HK-2 (cell line): ENCODE results near the gene RIPPLY3.
"Not testable (repeated sequence)": the region's sequence is repeated elsewhere in the genome, so short reads cannot be mapped to it uniquely, and the experiment has no call there.

Source experiments
- DNase-seq: peaks from one replicate; pipeline ENCODE4 v3.0.0-alpha.2; 2018; ENCODE audit not compliant: unreplicated experiment

The RIPPLY3 gene

DNA sequence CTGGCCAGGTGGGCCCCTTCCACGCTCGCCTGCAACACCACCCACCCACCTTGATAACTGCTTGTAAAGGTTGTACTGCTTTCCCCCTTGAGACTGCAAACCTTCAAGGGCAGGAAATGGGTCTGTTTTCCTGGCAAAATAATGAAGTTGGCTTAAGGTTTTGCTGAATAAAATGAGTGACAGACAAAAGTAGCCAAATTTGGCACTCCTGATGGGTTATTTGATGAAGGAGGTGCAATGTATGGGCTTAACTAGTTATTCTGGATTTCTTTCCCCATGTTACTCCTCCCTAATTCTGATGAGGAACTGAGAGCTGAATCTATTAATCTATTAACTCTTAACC lies 25.5 kb upstream of the RIPPLY3 start:
- DNase-seq, result no peak

DNA sequence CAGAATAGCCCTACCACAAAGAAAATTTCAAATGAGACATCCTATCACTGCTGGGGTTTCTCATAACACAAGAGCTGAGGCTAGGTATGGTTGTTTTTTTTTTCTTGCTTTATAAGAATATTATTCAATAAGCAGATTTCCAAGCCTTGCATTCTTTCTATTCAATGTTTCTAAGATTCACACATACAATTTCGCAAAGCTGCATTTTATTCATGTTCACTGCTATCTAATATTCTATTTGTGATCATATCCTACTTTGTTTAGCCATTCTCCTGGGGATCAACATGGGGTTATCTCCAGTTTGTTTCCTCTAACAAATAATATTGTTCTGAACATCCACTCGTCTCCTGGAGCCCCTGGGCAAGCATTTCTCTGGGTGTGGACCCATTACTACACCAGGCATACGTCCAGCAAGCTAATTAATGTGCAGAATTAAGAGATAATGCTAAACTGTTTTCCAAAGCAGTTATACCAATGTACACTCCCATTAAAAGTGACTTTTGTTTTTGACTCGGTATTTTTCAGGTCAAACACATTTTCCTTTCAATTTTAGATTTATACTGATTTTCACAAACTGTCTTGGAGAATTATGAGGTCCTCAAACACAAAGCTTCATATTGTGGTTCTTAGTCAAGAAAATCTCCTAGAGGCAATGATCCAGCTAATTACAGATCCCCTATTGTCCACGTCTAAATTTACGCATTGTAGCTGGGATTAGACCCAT lies 24.4 kb upstream of the RIPPLY3 start:
- DNase-seq, result no peak

DNA sequence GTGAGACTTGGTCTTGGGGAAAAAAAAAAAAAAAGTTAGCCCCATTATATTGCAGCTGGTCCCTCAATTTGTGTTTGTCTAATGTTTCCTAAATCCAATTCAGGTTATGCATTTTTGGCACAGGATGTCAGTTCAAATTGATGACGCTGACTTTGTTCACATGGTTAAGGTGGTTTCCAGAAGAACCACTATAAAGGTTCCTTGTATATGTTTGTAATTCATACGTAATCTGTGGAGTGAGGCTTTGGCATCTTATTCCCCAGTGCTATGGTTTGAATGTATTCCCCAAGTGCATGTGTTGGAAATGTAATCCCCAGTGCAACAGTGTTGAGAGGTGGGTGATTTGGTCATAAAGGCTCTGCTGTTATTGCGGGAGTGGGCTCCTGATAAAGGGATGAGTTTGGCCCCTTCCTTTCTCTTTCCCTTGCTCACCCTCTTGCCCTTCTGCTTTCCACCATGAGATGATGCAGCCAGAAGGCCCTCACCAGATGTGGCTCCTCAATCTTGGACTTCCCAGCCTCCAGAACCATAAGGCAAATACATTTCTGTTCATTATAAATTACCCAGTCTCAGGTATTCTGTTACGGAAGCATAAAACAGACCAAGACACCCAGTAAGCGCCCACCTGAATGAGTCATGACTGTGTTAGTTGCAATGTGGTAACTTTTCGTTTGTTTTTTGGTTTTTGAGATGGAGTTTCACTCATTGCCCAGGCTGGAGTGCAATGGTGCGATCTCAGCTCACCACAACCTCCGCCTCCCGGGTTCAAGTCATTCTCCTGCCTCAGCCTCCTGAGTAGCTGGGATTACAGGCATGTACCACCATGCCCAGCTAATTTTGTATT lies 20.5 kb upstream of the RIPPLY3 start:
- no peak for DNase-seq

DNA sequence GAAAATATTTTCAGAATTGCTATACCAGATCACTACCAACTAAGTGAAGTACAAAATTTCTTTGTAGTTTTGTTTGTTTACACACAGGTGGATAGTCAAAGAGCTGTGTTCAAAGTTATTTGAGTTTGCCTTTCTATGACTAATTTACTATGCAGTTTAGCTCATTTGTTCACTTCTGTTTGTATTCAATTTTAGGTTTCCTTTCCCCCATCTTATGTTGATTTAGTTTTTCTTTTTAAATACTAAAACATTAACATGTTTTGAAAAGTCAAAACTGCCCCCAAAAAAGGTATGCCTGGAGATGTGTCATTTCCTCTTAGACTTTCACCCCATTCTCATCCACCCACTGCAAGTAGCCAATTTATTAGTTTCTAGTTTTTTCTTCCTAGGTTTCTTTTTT lies 18.7 kb upstream of the RIPPLY3 start:
- DNase-seq, result no peak

DNA sequence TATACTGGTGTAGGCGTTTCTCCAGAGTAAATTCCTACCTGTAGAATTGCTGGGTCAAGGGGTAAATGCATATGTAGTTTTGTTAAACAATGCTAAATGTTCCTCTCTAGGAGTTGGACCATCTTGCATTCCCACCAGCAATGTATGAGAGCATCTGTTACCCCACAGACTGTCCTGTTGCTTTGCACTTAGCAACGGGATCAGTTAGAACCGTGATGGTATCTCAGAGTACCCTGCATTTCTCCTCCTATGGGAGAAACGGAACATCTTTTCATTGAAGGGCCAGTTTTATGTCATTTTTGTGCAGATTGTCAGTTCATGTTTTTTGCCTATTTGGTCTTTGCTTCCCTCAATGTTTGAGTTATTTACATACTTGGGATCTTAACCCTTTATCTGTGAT lies 18.0 kb upstream of the RIPPLY3 start:
- DNase-seq, result no peak

DNA sequence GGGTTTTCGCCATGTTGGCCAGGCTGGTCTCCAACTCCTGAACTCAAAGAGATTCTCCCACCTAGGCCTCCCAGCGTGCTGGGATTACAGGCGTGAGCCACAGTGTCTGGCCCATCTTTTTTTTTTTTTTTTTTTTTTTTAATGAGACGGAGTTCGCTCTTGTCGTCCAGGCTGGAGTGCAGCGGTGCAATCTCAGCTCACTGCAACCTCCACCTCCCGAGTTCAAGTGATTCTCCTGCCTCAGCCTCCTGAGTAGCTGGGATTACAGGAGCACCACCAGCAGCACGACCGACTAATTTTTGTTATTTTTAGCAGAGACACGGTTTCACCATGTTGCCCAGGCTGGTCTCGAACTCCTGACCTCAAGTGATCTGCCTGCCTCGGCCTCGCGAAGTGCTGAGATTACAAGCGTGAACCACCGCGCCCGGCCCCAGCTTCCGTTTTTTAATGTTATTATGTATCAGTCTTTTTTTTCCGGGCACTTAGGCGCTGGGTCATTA lies 17.3 kb upstream of the RIPPLY3 start:
- not testable (repeated sequence) for DNase-seq

DNA sequence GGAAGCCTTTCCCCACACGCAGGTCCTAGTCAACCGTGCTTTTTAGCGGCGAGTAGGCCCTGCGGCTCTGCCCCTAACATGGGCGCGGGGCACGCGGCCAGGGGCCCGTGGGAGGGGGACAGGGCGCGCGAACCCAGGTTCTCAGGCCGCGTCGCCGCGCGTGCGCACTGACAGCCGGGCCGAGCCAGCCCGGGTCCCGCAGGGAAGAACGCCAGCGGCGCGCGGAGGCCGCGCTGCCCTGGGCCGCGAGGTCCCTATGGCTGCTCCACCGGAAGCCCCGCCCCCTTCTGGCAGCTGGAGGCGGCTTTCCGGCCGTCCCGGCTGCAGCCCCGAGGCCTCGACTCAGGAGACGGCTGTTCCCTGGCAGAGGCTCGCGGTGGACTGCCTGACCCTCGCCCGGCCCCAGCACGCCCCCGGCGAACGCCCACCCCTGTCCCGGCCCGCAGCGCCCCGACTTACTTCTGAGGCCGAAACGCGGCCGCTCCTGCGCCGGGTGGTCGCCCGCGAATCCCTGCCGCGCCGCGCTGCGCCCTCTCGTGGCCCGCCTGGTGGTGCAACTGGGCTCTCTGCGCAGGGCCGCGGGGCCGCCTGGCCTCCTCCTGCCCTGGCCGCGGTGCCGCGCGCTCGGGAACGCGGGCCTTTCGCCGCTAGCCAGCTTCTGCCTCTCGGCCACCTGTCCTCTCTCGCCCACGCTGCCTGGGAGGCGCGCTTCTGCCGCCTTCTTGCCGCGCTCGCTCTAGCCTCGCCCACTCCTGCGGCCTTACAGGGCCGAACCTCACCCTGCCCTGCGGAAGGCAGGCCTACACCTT lies 16.6 kb upstream of the RIPPLY3 start:
- peak; percentile 88 for DNase-seq

DNA sequence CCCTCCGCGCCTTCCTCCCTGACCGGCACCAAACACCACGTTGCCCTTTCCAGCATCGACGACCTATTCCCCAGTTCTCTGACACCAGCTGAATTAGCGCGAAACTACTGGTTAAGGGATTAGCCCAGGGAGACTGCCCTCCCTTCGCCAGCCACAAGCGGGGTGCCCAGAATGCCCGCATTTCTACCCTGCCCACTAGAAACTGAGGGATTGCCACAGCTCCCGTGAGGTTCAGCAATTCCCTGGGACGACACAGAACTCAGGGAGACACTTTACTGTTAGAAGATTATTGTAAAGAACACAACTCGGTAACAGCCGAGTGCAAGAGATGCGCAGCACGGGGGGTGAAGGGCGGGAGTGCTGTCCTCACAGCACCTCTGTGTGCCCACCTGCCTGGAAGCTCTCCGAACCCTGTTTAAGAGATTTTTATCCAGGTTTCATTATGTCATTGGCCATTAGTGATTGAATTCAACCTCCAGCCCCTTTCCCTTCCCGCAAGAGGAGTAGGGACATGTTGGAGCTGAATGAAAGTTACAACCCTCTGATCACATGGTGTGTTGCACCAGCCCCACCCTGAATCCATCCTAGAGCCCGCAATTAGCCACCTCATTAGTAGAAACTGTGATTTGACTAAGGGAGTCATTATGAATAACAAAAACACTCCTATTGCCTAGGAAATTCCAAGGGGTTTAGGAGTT lies 15.8 kb upstream of the RIPPLY3 start:
- no peak for DNase-seq

DNA sequence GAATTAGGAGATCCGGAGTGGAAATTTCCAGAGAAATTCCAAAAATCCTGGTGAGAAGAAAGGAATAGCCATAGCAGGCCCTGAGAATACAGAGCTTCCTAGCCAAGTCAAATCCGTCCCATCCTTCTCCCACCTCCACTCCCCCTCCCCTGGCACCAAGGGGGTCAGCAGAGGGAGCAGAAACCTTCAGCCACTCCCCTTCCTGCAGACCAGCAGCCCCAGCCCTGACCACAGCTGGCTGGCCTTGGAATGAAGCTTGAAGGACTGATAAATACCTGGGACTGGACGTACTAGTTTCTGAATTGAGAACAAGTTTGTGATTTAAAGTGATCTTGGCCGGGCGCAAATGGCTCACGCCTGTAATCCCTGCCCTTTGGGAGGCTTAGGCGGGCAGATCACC lies 13.8 kb upstream of the RIPPLY3 start:
- DNase-seq, result no peak

DNA sequence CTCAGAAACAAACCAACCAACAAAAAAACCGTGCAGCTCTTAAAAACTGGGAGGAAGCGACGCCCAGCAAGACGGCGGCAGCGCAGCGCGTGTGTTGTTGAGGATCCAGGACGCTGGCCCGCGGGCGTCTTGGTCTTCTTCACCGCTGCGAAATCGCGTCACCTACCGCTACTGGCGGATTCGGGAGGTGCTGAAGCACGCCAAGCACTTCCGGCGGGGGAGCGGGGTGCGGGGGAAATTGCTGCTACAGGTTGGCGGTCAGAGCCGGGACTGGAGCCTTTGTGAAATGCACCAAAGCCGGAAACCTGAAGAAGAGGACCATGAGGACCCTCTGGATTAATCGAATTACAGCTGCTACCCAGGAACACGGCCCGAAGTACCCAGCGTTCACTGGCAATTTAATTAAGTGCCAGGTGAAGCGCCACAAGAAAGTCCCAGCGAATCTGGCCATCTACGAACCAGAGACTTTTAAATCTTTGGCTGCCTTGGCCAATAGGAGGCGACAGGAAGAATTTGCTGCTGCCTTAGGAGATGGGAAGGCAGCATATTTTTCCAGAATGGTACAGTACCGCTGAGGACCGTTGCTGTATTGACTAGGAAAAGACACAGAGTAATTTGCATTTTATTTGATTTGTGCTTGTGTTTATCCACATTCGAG lies 11.9 kb upstream of the RIPPLY3 start:
- DNase-seq, result no peak

DNA sequence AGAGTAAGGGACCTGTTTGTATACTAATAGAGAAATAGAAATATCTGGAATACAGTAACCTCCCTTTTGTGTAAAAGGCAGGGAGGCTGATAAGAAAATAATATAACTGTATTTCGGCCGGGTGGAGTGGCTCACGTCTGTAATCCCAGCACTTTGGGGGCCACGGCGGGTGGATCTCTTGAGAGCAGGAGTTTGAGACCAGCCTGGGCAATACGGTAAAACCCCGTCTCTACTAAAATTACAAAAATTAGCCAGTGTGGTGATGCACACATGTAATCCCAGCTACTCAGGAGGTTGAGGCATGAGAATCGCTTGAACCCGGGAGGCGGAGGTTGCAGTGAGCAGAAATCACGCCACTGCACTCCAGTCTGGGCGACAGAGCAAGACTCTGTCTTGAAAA lies 11.2 kb upstream of the RIPPLY3 start:
- not testable (repeated sequence) for DNase-seq

DNA sequence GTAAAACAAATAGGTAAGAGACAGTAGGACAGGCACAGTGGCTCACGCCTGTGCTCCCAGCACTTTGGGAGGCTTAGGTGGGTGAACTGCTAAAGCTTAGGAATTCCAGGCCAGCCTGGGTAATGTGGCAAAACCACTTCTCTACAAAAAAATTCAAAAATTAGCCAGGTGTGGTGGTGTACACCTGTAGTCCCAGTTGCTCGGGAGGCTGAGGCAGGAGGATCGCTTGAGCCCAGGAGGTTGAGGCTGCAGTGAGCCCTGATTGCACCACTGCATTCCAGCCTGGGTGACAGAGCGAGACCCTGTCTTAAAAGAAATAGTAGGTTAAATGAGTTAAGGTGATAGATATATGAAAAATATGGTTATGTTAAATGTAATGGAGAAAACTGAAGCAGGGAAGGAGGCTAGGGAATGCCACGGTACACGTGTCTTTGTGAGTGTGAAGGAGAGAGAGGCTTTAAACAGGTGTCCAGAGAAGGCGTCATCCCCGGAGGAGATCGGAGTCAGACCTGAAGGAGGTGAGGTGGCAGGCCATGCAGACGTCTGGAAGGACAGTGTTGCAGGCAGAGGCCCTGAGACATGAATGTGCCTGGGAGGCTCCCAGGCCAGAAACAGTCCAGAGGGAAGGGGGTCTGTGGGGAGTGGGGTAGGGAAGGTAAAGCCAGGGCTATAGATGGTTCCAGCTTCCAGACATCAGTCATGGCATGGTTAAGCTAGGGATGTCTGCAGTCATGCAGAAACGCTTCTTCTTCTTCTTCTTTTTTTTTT lies 7.2 kb upstream of the RIPPLY3 start:
- no peak for DNase-seq

DNA sequence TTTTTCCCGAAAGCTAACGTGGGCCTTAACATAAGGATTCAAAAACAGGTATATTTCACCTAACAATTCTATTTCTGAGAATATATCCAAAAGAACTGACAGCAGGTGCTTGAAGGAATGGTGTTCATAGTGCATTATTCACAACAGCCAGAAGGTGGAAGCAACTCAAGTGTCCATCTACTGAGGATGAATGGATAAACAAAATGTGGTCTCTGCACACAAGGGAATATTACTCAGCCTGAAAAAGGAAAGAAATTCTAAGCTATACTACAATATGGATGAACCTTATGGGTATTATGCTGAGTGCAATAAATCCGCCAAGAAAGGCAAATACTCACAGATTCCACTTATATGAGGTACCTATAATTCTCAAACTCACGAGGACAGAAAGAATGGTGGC lies 6.1 kb upstream of the RIPPLY3 start:
- no peak for DNase-seq

DNA sequence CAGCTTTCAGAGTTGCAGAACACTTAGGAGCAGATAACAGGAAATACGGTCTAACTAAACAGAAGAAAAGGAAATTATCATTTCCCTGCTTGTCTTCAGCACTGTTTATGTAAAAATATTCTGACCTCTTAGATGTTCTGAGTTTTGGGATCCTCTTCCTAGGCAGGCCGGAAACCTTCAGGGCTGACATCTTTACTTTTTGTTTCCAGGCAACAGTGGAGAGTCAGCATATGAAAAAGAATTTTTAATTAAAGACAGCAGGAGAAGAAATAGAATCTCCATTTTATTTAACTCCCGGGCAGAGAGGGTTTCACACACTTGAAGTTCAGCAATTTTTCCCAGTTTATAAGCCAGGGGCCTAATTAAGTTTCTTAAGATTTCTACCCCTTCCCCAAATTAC lies 5.1 kb upstream of the RIPPLY3 start:
- no peak for DNase-seq

DNA sequence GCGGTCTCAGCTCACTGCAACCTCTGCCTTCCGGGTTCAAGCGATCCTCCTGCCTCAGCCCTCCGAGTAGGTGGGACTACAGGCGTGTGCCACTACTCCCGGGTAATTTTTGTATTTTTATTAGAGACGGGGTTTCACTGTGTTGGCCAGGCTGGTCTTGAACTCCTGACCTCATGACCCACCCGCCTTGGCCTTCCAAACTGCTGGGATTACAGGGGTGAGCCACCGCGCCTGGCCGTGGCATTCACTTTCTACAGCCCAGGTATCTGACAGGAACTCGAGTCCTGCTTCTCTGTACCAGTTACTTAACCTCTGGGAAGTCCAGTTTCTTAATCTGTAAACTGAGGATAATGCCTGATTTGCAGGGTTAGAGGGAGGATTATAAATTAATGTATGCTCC lies 3.7 kb upstream of the RIPPLY3 start:
- DNase-seq, result not testable (repeated sequence)

DNA sequence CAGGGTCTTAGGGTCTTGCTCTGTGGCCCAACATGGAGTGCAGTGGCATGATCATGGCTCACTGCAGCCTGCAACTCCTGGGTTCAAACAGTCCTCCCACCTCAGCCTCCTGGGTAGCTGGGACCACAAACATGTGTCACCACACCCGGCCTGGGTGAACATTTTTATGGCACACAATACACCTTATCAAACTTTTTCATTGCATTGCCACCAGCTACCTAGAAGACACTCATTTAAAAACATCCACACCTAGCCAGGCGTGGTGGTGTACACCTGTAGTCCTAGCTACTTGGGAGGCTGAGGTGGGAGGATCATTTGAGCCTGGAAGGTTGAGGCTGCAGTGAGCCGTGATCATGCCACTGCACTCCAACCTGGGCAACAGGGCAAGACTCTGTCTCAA lies 2.6 kb upstream of the RIPPLY3 start:
- DNase-seq, result not testable (repeated sequence)

DNA sequence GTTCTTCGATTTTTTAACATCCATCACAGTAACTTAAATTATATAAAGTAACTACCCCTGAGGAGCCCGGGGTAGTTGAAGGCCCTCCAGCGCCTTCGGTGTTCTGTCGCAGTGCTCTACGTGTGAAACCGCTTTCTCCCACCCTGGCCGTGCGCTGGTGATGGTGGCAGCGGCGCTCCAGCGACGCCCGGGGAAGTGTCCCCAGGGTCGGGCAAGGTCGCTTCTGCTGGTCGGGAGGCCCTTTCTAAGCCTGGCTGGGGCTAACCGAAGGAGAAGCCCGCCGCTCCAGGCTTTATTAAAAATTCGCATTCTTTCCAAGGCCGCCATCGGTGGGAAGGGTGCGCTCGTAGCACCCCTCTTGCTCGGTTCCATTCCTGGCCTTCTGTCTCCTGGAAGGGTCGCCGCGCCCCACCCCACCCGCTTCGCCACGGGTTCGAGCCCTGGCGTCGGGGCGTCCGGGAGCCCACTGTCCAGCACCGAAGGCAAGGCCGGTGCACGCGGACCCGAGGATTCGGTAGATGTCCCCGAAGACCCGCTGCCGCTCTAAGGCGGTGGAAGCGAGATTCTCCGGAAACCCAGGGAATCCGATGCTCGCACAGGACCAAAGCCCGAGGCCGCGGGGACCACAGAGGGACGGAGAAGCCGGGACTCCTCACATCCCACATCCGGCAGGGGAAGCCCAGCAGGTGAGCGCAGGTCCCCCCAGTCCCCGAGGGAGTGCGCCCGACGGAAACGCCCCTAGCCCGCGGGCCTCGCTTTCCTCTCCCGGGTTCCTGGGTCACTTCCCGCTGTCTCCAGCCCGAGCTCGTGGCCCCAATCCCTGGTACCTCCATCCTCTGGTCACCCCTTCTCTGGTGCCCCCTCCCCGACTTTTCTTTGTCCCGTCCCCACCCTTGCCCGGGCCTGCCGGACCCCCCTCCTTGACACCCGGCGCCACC lies 685 bp upstream of the RIPPLY3 start:
- DNase-seq, result no peak

DNA sequence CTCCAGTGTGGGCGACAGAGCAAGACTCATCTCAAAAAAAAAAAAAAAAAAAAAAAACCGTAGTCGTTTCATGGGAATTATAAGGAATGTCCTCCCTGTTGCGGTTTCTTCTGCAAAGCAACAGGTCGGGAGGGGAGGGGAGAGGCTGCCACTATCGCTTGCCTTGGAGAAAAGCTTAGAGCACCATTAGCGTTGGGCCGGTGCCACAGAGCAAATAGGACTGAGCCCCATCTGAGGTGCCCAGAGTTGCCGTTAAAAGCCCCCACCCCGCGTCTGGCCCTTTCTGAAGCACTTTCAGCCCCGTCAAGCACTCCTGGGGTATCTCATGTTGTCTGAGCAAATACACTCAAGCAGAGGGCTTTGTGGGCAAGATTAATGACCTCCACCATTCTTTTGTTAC lies 2.2 kb downstream of the RIPPLY3 start:
- no peak for DNase-seq

DNA sequence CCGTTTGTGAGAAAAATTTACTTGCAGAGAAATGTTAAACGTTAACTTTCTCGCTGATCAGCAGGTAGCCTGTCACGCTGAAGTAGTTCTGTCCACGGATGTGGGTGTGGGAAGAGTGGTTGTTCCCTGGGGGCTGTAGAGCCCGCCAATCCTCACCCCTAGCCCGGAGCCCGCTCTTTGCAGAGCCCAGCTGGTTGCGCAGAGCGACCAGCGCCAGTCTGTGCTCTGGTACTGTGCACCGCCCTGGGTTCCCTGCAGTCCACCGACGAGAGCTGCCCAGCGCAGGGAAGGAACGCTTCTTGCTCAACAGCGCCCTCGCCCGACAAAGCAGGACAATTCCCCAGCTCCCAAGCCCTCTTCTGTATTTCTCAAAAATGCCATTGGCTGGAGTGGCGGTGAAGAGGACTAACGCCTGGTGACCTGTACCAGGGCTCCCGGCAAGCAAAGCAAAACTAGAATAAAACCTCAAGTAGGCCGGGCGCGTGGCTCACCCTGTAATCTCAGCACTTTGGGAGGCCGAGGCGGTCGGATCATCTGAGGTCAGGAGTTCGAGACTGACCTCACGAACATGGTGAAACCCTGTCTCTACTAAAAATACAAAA lies 3.3 kb downstream of the RIPPLY3 start:
- peak; percentile 86 for DNase-seq
